Forelimb muscle (tissue), 1 donor: ENCODE measurements around the gene PEX14. TPM values are rescaled to one million over a fixed set of nuclear protein-coding genes. Genes with fewer than 3 reads are reported as not detected.

Experiments used
- DNase-seq: peaks from one replicate; pipeline ENCODE4 v3.0.0-alpha.2; 2013; ENCODE audit warnings: low read depth
- polyA plus RNA-seq: library from polyadenylated mRNA; unstranded; fragments of 120-200 nt; gene quantifications from one replicate; pipeline ENCODE4 v1.2.1, GENCODE V29; 2013; ENCODE audit not compliant: insufficient read length

PEX14 gene
- polyA plus RNA-seq, 1 donor, result 13.9 TPM

DNA sequence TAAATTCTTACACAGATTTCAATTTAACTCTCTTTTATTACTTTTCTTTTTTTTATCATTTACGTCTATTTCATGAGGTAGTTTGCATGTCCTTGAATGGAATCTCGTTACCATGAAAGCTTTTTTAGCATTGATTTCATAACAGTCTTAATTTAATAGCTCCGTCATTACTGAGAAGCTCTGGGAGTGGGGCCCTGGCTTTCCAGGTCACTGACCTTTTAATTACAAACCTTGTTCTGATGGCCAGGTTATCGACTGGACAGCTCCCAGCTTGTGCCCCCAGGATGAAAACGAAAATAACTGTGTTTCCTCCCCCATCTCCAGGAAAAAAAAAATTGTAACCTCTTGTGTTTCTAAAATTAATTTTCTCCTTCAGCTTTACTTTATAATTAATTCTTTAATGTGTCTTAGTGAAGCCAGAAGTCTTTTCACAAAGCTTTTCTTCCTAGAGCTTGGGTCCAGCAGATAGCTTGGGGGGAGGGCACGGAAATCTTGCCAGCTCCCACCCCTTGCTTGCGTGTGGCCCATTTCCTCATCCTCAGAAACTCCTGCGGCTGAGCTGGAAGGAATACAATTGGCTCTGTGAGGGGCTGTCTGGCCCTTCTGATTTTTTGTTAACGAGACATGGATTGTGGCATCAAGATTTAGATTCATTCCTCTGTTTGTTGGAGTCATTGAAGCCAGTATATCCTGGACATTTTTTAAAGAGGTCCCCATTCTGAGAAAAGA lies 65.7 kb downstream of the PEX14 start:
- no peak for DNase-seq

DNA sequence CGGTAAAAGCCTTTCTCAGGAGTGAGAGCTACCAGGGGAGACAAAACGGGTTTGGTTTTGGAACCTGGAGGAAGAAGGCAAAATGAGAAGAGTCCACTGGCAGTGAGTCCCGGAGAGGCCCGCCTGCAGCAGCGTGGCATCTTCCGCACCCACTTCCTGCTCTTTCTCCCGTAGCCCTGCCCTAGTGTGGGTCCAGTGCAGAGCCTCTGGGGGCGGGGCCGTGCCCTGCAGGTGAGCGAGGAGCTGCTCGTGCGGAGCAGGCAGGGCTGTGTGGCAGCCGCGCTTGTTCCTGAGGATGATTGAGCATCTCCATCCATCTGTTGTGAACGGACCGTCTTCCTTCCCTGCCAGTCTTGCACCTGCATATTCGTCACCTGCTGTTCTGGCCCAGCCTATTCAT lies 66.5 kb downstream of the PEX14 start:
- DNase-seq, result no peak

DNA sequence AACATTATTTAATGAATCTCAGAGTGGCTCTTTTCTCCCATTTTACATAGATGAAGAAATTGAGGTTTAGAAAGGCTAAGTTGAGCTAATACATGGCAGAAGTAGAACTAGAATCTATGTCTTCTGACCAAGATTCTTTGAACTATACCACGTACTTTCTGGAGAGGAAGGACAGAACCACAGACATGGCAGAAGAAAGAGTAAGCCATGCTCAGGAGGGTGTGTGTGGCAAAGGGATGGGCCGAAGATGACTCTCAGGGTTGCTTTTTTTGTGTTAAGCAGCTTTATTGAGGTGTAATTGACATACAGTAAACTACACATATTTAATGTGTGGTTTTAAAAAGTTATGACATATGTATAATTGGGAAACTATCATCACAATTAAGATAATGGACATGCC lies 69.5 kb downstream of the PEX14 start:
- DNase-seq, result no peak

DNA sequence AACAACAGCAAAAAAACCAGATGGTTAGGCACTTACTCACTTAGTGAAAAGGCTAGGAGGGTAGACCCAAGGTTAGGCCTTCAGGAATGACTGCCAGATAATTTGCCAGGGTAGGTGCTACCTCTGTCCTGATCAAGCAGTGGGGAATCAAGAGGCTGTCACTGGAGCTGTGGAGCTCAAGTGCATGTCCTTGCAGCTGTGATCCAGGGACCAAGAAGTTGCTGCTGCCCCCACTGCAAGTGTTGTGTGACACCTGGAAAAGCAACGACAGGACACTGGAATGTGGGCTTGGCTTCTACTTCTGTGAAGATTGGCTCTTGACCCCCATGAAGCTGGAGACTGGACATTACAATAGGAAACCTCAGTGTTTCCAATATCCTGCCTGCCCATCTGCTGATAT lies 72.1 kb downstream of the PEX14 start:
- DNase-seq, result no peak

DNA sequence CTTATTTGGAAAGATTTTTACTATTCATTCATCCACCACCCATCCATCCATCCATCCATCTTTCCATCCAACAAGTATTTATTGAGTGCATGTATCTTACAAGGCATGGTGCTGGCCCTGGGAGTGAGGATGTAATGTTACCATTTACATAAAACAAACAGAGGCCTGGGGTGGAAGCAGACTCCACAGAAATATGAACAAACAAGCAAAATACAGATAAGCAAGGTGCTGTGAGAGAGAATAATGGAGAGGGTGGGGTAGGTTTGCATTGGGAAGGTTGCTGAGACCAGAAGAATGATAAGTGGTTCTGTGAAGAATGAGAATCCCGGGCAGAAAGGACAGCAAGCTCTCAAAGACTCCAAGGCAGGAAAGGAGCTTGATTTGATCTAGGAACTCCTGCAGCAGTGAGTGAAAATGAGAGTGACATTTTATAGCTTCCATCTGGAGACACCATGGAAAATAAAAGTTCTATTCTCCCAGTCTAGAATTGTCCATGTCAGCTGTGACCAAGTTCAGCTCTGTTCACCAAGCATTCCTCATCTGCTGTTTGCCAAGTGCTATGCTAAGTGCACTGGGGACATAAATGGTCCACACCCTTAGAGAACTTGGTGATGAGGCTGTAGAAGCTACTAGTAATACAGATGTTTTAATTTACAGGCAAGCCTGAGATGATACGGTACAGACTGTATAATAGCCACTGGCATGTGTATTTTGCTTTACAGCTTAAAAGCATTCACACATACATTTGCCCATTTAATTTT lies 75.3 kb downstream of the PEX14 start:
- DNase-seq, result no peak

DNA sequence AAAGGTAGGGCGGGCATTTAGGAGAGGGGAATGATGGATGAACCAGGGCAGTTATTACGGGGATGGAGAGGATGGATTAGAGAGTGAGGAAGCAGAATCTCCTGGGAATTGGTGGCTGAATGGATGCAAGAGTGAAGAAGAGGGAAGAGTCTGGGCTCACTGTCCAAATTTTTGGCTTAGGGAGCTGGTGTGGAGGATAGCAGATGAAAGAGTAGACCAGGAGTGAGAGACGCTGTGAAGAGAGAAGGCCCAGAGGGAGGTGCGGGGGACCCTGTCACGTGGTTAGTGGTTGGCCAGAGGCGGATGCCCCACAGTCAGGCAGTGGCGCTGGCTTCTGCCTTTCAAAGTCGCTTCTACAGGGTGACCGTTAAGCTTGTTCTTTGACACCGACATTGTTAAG lies 78.4 kb downstream of the PEX14 start:
- DNase-seq, result no peak

DNA sequence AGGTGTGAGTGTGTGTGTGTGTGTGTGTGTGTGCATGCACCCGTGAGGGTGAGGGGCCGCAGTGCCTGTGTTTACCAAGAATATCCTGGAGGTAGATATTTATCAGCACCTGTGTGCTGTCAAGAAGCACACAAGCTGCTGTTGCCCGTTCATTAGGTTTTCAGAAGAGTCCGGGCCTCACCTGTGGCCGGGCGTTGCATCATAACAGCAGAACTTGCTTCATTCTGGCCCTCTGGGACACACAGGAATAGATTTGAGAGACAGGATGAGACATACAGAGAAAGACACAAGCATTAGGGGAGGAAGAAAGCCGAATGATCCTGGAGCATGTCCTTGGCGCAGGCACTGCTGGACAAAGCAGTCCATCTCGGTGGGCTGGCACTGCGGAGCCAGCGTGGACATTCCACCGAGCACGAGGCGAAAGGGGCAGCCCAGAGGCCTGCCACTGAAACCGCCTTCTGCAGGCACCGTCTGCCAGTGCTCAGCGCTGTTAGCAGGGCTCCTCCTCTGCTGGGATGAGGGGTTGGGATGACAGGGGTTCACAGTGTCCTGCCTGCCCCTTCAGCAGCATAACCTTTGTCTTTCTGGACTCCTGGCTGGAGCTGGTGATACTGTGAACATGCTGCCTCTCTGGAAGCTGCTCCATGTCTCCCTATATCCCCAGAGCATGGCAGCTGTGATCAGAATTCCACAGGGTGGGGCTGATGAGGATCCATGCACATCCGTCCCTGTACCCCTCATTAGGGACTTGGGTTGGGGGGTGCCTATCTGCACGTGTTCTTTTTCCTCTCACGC lies 81.1 kb downstream of the PEX14 start:
- no peak for DNase-seq

DNA sequence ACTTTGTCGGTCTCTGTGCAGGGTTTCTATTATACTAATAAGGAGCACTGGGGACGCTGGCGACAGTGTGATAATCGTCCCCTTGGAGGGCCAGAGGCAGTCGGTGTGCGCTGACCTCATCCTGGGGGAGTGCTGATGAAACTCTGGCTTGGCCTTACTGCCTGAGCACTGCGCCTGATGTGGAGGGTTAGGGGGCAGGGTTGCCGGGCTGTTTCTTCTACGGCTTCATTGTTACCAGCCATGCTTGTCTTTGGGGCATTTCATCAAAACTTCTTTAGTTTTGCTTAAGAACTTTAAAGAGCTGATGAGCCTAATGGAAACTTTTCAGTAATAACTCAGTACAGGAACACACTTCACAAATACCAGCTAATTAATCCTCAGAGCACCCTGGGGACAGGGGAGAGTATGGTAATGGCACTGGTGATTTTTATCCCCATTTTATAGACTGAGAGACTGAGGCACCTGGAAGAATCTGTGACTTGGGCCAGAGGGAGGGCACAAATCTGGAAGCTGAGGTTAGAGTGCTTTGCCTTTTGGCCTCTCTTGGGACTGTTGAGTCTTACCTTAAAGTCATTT lies 81.8 kb downstream of the PEX14 start:
- DNase-seq, result no peak

DNA sequence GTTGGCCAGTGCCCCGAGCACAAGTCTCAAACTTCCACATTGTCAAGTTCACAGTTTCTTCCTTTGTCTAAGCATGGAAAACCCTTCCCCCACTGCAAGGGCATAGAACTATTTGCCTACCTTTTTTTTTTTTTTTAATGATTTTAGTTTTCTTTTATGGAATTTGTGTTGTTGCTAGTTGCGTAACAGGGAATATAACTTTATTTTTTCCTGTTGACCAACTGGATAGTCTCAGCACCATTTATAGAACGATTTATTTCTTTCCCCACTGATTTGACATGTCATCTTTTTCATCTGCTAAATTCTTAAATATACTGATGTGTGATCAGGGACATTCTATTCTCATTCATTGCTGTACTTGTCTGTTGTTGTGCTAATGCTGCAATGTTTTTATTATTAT lies 83.0 kb downstream of the PEX14 start:
- DNase-seq, result no peak

DNA sequence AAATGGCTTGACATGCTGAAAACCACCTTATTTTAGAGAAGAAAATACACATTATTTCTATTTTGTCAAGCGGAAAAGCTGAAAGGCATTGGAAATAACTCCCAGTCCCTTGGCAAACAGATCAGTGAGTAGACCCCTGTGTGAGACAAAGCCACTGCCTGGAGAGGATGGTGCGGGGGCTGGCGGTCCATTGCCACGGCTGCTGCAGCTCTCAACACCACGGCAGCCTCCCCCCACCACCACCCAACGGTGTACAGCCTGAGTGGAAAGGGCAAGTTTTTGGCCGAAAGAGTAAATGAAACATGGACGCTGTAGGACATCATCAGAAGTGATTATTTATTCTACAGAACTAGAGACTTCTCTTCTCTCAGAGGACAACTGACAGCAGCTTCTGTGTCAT lies 84.6 kb downstream of the PEX14 start:
- DNase-seq, result no peak

DNA sequence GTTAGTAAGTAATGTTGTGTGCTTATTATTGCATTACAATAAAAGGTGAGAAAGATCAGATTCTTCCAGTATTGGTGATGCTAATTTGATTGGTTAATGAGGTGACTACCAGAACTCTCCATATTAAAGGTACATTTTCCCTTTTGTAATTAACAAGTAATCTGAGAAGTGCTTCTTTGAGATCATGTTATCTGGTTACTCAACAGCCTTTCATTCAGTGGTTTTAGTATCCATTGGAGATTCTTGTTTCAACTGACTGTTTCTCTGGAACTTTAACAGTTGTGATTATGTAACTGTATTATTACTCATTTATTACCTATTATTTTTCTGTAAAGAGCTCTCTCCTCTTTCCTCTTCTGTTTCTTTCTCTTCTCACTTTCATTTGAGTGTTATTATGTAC lies 86.7 kb downstream of the PEX14 start:
- no peak for DNase-seq

DNA sequence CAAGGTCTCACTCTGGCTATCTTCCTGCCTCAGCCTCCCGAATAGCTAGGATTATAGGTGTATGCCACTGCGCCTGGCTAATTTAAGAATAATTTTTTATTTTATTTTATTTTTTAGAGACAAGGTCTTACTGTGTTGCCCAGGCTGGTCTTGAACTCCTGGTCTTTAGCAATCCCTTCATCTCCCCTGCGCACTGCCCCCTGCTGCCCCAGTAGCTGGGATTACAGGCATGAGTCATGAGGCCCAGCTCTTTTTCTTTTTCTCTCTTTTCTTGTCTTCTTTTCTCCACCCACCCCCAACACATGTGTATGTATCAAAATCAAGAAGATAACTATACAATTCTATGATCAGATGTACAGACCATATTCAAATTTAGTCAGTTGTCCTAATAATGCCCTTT lies 87.2 kb downstream of the PEX14 start:
- DNase-seq, result no peak

DNA sequence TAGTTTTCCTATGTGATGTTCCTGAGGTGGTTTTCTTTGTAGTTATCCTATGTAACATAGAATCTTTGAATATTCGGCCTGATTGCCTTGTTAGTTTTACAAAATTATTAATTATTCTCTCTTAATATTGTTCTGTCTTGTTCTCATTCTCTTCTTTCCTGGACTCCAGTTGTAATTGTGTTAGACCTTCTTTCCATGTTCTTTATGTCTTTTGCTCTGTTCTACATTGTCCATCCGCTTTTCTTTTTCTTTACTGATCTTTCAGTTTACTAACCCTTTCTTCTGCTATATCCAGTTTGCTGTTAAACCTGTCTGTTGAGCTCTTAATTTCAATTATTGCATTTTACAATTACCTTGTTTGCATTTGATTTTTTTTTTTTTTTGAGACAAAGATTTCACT lies 89.3 kb downstream of the PEX14 start:
- DNase-seq, result no peak

DNA sequence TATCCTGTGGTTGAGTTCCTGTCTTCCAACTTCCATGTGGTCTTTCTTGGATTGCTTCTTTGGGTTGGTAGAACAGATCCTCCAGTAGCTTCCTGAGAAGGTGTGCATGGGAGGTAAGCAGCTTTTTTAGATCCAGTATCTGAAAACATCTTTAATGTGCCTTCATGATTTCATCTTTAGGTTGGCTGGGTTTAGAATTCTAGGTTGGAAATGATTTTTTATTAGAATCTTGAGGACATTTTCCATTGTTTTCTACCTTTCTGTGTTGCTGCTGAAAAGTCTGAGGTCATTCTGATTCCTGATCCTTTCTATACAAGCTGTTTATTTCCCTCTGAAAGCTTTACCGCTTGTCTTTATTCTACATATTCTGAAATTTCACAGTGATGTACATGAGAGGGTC lies 94.8 kb downstream of the PEX14 start:
- DNase-seq, result no peak

DNA sequence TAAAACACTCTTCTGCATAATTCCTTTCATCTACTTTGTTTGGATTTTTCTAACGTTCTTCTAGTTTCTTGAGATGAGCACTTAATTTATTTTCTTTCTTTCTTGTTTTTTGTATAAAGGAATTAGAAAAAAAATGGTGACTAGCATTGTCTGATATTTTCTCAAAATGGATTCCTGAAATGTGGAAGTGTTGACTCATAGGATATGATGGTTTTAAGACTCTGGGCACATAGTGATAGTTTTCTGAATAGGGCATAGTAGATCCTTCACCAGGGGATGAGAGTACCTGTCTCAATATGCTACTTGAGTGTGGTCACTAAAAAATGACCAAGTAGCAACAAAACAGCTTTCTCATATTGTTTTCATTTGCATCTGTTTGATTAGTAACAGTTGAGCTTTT lies 100.9 kb downstream of the PEX14 start:
- DNase-seq, result no peak

DNA sequence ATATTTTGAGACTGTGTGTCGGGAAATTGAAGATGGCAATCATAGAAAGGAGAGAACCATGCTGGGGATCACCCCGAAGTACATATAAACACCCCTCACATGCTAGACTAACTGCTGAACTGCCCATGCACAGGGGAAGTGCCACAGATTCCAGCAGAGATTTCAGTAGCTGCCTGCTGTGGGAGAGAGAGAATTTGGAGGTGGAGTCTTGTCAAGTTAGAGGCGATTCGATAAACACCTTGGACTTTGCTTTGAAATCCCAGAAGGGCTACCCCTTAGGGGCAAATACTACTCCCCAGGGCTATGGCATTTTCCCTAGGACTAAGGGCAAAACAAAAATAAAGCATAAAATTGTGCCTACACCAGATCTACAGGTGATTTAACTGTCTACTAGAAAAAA lies 103.3 kb downstream of the PEX14 start:
- DNase-seq, result no peak

DNA sequence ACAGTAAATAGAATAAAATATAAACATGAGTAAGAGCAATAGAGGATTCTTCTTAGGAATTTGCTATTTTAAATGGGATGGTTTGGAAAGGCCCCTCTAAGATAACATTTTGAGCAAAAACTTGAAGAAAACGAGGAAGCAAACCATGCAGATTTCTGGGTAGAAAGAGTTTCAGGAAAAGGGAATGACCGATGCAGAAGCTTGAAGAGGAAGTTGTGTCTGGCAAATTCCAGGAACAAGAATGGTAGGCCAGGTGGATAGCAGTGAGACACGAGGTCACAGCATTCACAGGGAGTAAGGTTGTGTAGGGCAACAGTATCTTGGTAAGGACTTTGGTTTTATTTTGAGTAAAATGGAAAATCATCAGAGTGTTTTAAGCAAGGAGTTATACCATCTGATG lies 108.9 kb downstream of the PEX14 start:
- no peak for DNase-seq

DNA sequence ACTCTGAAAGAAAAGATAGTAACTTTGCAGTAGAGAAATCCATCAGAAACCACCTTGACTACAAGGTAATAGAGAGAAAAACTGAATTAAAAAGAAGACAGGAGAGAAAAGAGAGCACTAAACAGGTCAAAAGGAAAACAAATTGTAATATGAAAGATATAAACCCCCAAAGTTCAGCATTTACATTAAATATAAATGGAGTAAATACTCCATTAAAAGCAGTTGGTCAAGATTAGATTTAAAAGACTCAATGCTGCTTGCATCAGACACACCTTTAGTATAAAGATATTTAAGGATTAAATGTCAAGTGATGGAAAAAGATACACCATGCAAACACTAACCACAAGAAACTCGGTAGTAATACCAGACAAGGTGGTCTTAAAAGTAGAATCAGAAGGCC lies 110.5 kb downstream of the PEX14 start:
- DNase-seq, result no peak

DNA sequence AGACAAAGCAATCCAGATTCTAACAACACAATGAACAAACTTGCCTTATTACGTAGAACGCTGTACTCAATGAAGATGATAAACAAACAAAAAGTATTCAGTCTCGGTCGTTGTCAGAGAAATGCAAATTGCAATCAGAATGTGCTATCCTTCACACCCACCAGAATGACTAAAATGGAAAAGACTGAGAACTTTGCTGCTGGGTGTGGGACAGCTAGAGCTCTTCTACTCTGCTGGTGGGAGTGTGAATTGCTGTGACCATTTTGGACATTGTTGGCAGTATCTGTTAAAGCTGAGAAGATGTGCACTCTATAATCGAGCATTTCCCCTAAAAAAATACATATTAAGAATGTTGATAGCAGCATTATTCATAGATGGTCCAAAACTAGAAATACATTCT lies 111.4 kb downstream of the PEX14 start:
- DNase-seq, result no peak

DNA sequence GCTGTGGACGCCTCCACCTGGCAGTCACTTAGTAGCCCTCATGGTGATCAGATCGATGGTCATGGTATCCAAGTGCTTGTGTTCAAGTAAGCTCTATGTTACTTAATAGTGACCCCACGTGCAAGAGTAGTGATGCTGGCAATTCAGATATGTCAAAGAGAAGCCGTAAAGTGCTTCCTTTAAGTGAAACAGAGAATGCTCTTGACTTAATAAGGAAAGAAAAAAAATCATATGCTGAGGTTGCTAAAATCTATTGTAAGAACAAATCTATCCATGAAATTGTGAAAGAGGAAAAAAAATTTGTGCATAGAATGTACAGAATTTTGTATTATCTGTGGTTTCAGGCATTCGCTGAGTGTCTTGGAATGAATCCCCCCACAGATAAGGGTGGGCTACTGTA lies 113.9 kb downstream of the PEX14 start:
- DNase-seq, result no peak

DNA sequence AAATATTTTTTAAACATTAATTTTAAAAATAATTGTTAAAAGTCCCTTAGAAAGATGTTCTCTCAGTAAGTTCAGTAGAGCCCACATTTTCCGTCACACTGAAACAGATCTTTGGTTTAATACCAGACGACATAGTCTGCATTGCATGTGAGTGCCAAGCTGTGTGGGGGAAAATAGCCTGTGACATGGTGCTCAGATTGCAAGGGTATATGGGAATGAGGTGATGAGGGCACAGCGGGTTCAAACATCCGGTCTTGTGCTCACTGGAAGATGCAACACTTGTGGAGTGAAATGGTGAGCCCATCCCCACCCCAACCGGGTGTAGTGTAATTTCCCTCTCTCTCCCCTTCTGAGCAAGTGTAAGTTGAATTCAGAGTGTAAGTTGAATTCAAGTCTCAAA lies 114.3 kb downstream of the PEX14 start:
- no peak for DNase-seq

DNA sequence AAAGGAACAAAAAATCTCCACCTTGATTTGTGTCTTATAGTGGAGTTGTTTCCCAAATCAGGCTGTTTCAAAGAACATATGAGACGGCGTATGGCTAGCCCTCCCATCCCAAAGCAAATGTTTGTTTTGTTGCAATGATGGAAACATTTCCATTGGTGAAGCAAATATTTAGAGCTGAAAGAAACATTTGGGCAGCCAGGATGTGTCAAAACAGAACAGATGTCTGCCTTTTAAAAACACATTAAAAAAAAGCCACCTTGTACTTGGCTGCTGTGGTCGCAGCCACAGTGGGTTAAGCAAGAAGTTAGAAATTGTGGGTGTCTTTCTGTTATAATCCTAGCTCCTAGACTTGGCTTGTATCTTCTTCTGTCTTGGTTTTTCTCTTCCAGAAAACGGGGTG lies 116.3 kb downstream of the PEX14 start:
- no peak for DNase-seq
